Muscle layer of duodenum (tissue), 2 donors: ENCODE data around the gene HHAT.

Experiments
- H3K27ac ChIP-seq: one replicate; pipeline ENCODE4 v1.7.0; 2013; ENCODE audit warnings: mild to moderate bottlenecking, low read length
- H3K27me3 ChIP-seq: one replicate; pipeline ENCODE4 v1.7.0; 2013; ENCODE audit warnings: low read depth, mild to moderate bottlenecking, control low read depth, low read length
- H3K36me3 ChIP-seq, 2 donors: one replicate each; pipeline ENCODE4 v1.7.0; 2013; ENCODE audit warnings: low read length in 2 of 2, control low read depth in 1 of 2, mild to moderate bottlenecking in 1 of 2; ENCODE audit not compliant: insufficient read depth in 2 of 2, control insufficient read depth in 1 of 2
- H3K4me1 ChIP-seq, 2 donors: one replicate each; pipeline ENCODE4 v1.7.0; 2013; ENCODE audit warnings: low read length in 2 of 2, mild to moderate bottlenecking in 2 of 2, control low read depth in 1 of 2, moderate library complexity in 1 of 2; ENCODE audit not compliant: insufficient read depth in 2 of 2, control insufficient read depth in 1 of 2
- H3K4me3 ChIP-seq, 2 donors: one replicate each; pipeline ENCODE4 v1.7.0; 2013; ENCODE audit warnings: low read length in 2 of 2, low read depth in 1 of 2, mild to moderate bottlenecking in 1 of 2
- H3K9me3 ChIP-seq, 2 donors: one replicate each; pipeline ENCODE4 v1.7.0; 2013; ENCODE audit warnings: low read length in 2 of 2, control low read depth in 1 of 2, mild to moderate bottlenecking in 1 of 2; ENCODE audit not compliant: control insufficient read depth in 1 of 2
- donor health status: healthy.

The HHAT gene

GRCh38 chr1:210373878-210374599 is 45.3 kb downstream of the HHAT start:
- Histone ChIP-seq H3K9me3 (no peaks in the 10 kb centered on the region), H3K4me3 (no peak overlapping the region), H3K27ac (no peak overlapping the region), H3K4me1 (peaks cover 0 to 4% of the 10 kb centered on the region in 2 donors), H3K27me3 (no peaks in the 10 kb centered on the region), H3K36me3 (peaks cover 0 to 4% of the 10 kb centered on the region in 2 donors)

DNA sequence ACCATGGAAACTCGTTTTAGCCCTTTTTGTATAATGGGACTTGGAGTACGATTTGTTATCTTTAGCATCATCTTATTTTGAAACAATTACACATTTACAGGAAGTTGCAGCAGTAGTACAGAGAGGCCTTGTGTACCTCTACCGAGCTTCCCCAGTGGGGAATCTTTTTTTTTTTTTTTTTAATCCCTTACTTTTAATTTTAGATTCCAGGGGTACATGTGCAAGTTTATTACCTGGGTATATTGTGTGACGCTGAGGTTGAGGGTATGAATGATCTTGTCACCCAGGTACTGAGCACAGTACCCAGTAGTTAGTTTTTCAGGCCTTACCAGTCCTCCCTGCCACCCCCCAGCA is 45.9 kb downstream of the HHAT start:
- Histone ChIP-seq H3K4me3 (no peak overlapping the region), H3K27me3 (no peaks in the 10 kb centered on the region), H3K27ac (no peak overlapping the region), H3K36me3 (peaks cover 0 to 4% of the 10 kb centered on the region in 2 donors), H3K4me1 (peaks cover 0 to 4% of the 10 kb centered on the region in 2 donors), H3K9me3 (no peaks in the 10 kb centered on the region)

- Histone ChIP-seq H3K4me3 (no peak overlapping the region), H3K36me3 (peaks cover 0 to 4% of the 10 kb centered on the region in 2 donors)
Observed at GRCh38 chr1:210376836-210377372, 48.2 kb downstream of the HHAT start.

DNA sequence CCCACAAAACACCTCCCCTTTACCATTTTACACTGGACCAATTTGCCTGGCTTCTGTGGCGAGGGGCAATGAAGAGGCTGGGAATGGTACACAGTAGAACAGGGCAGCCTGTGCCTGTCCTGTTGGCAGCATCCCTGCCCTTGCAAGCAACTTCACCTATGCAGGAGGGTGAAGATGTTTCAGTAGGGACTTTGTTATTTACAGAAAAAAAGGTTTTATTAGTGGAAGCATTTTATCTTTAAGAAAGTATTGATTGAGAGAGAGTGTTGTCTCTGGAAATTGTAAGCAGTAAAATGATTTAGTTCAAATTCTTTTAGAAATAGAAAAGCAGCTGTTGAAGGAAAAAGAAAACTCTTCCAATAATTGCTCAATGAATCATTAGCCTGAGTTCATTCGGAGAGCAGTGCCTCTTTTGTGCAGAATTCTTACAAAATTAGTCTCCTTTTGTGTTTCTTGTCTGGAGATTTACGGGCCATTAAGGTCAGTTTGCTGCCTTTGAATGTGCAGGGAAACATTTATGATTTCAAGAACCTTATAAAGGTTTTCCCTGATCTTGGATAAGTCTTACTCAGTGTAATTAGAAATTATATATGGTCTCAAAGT is 49.1 kb downstream of the HHAT start:
- Histone ChIP-seq H3K4me3 (no peak overlapping the region), H3K27me3 (no peaks in the 10 kb centered on the region), H3K4me1 (peaks cover 0 to 4% of the 10 kb centered on the region in 2 donors), H3K36me3 (peaks cover 0 to 4% of the 10 kb centered on the region in 2 donors), H3K9me3 (no peaks in the 10 kb centered on the region), H3K27ac (no peak overlapping the region)

More at GRCh38 chr1:210376836-210377372, 48.2 kb downstream of the HHAT start:
- H3K27ac ChIP-seq = no peak overlapping the region
- peaks cover 0 to 4% of the 10 kb centered on the region in 2 donors for H3K4me1 ChIP-seq
- H3K27me3 ChIP-seq = no peaks in the 10 kb centered on the region
- no peaks in the 10 kb centered on the region for H3K9me3 ChIP-seq

DNA sequence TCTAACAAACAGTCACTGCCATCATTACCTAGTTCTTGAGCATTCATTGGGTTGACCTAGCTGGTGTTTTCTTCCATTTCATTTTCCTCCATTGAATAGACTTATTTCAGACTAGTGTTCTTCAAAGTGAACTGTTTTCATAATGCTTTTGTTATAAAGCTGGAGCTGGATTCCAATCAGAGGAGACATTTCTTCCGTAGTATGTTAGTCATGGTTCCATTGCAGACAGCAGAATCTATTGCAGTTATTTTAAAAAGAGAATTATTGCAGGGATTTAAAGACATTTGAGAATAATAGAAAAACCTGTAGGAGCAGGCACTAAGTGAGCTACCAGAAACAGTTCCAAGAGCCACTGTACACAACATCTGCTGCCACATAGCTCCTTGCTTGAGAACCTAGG is 50.0 kb downstream of the HHAT start:
- Histone ChIP-seq H3K36me3 (peaks cover 0 to 4% of the 10 kb centered on the region in 2 donors), H3K27ac (no peak overlapping the region), H3K4me1 (peaks cover 0 to 4% of the 10 kb centered on the region in 2 donors), H3K9me3 (no peaks in the 10 kb centered on the region), H3K4me3 (no peak overlapping the region), H3K27me3 (no peaks in the 10 kb centered on the region)

DNA sequence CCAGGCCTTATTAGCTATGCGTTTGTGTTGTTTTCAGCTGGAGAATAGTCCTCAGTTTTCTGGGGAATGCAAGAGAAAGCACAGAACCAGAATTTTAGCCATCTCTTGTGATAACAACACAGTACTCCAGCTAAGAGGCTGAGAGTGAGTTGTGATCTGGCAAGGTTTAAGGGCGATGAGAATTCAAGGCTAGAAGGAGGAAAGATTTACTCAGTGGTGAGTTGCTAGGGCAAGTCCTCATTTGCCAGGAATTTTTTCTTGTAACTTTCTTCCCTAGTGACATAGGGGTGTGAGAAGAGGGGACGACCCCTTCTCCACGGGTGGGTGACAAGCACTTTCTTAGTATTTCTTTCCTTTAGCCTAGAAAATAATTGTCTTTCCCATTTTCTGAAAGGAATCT is 53.2 kb downstream of the HHAT start:
- Histone ChIP-seq H3K27ac (no peak overlapping the region), H3K4me3 (no peak overlapping the region), H3K9me3 (no peaks in the 10 kb centered on the region), H3K4me1 (peaks cover 0 to 4% of the 10 kb centered on the region in 2 donors), H3K27me3 (no peaks in the 10 kb centered on the region), H3K36me3 (no peaks in the 10 kb centered on the region)

- Histone ChIP-seq H3K9me3 (no peaks in the 10 kb centered on the region), H3K4me3 (no peak overlapping the region), H3K36me3 (no peaks in the 10 kb centered on the region), H3K27ac (no peak overlapping the region), H3K27me3 (no peaks in the 10 kb centered on the region), H3K4me1 (no peaks in the 10 kb centered on the region)
Observed at GRCh38 chr1:210384625-210385024, 55.9 kb downstream of the HHAT start.

DNA sequence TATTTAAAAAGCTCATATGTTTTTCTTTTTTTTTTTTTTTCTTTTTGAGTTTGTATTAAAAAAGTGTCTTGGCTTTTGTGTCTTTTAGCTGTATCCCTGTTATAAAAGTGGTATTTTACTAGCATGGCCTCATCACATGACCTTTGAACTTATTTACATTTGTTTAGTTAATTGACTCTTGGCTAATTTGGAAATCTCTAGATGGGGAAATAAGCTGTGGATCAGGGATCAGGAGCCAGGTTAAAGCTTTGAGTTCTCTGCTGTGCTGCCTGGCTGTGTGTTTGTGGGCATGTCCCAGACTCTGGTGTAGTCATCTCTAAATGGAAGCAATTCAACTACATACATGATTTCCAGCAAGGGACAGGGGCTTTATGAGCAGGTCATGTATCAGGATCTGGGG is 56.5 kb downstream of the HHAT start:
- Histone ChIP-seq H3K36me3 (no peaks in the 10 kb centered on the region), H3K4me3 (no peak overlapping the region), H3K9me3 (no peaks in the 10 kb centered on the region), H3K27ac (no peak overlapping the region), H3K27me3 (no peaks in the 10 kb centered on the region), H3K4me1 (no peaks in the 10 kb centered on the region)

- H3K36me3 ChIP-seq = no peaks in the 10 kb centered on the region
- no peaks in the 10 kb centered on the region for H3K27me3 ChIP-seq
- no peak overlapping the region for H3K27ac ChIP-seq
- no peak overlapping the region for H3K4me3 ChIP-seq
- H3K9me3 ChIP-seq = no peaks in the 10 kb centered on the region
- no peaks in the 10 kb centered on the region for H3K4me1 ChIP-seq
Observed at GRCh38 chr1:210394281-210394821, 65.6 kb downstream of the HHAT start.

DNA sequence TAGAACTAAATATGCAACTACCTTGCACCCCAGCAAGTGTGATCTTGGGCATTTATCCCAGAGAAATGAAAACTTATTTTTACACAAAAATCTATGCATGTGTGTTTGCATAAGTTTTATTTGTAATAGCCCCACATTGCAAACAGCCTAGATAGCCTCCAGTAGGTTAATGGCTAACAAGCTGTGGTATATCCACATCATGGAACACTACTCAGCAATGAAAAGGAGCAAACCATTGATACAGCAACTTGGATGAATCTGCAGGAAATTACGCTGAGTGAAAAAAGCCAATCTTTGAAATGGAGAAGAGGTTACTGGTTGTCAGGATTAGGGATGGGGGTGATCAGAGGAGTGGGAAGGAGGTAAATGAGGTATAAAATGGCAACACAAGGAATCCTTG is 67.8 kb downstream of the HHAT start:
- no peak overlapping the region for H3K4me3 ChIP-seq
- no peaks in the 10 kb centered on the region for H3K9me3 ChIP-seq
- H3K4me1 ChIP-seq = no peaks in the 10 kb centered on the region
- H3K27ac ChIP-seq = no peak overlapping the region
- no peaks in the 10 kb centered on the region for H3K36me3 ChIP-seq
- H3K27me3 ChIP-seq = no peaks in the 10 kb centered on the region

DNA sequence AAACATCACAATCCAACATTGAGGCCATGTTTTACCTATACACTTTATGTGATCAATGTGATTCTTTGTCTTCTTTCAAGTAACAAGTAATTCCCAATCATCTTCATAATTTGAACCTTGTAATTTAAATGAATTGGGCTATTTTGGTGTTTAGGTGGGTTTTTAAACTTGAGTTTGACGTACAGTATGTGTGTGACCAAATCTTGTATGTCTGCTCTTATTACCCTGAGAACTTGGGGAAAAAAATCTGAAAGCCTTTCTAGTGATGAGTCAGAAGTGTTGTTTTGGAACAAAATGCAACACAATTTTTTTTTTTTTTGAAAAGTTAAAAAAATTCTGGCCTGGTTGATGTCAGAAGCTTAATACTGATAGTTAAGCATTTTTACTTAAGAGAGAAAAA is 68.5 kb downstream of the HHAT start:
- no peaks in the 10 kb centered on the region for H3K27me3 ChIP-seq
- no peak overlapping the region for H3K27ac ChIP-seq

More for the DNA sequence above, 68.5 kb downstream of the HHAT start:
- Histone ChIP-seq H3K4me3 (no peak overlapping the region), H3K36me3 (no peaks in the 10 kb centered on the region), H3K9me3 (no peaks in the 10 kb centered on the region), H3K4me1 (no peaks in the 10 kb centered on the region)
